GM23338 (cell line): ENCODE data around the gene CRACR2A. TPM values are rescaled to one million over a fixed set of nuclear protein-coding genes. Genes with fewer than 3 reads are reported as not detected.

Experiments
- ATAC-seq: fragments of 200-7000 bp; cut with Tn5 transposase; 3 replicates; pipeline ENCODE4 v1.9.1; 2020
- DNase-seq: peaks from one replicate; pipeline ENCODE4 v3.0.0-alpha.2; 2015; ENCODE audit warnings: low spot score
- H2AFZ ChIP-seq: fragments of 200-600 bp; sonication (generic); 2 replicates; pipeline ENCODE4 v1.8.0; 2016; ENCODE audit warnings: antibody characterized with exemption, mild to moderate bottlenecking, moderate library complexity
- H3F3A ChIP-seq: fragments of 200-600 bp; sonication (generic); replicated peaks from 2 replicates; pipeline ENCODE4 v1.8.0; 2017; ENCODE audit warnings: antibody characterized with exemption, mixed run types, low read depth
- H3K27ac ChIP-seq: fragments of 200-600 bp; sonication (generic); 2 replicates; pipeline ENCODE4 v1.6.1; 2016; ENCODE audit warnings: low read depth
- H3K27me3 ChIP-seq: fragments of 200-600 bp; sonication (generic); 2 replicates; pipeline ENCODE4 v1.8.0; 2016; ENCODE audit warnings: mild to moderate bottlenecking, mixed run types, moderate library complexity; ENCODE audit not compliant: insufficient read depth
- H3K36me3 ChIP-seq: fragments of 200-600 bp; sonication (generic); 2 replicates; pipeline ENCODE4 v1.8.0; 2016; ENCODE audit warnings: mild to moderate bottlenecking; ENCODE audit not compliant: insufficient read depth
- H3K4me1 ChIP-seq: fragments of 200-600 bp; sonication (generic); 2 replicates; pipeline ENCODE4 v1.8.0; 2016; ENCODE audit warnings: mild to moderate bottlenecking, moderate library complexity; ENCODE audit not compliant: insufficient read depth
- H3K4me2 ChIP-seq: fragments of 200-600 bp; sonication (generic); 2 replicates; pipeline ENCODE4 v1.7.1; 2017; ENCODE audit warnings: mixed run types
- H3K4me3 ChIP-seq: fragments of 200-600 bp; sonication (generic); 2 replicates; pipeline ENCODE4 v1.6.1; 2016; ENCODE audit warnings: mixed run types
- H3K79me2 ChIP-seq: fragments of 200-600 bp; sonication (generic); replicated peaks from 2 replicates; pipeline ENCODE4 v1.8.0; 2017; ENCODE audit warnings: mild to moderate bottlenecking; ENCODE audit not compliant: insufficient read depth
- H3K9me2 ChIP-seq: fragments of 200-600 bp; sonication (generic); 2 replicates; pipeline ENCODE4 v1.8.0; 2017; ENCODE audit not compliant: insufficient read depth
- H4K20me1 ChIP-seq: fragments of 200-600 bp; sonication (generic); replicated peaks from 2 replicates; pipeline ENCODE4 v1.8.0; 2017; ENCODE audit warnings: mild to moderate bottlenecking; ENCODE audit not compliant: insufficient read depth
- H3K27ac Mint-ChIP-seq: 2 replicates; pipeline ENCODE4 v1.8.0; 2020; ENCODE audit warnings: inconsistent platforms, mild to moderate bottlenecking, moderate library complexity, mixed read lengths
- H3K27me3 Mint-ChIP-seq: 3 replicates; pipeline ENCODE4 v1.8.0; 2022; ENCODE audit warnings: low read depth, mild to moderate bottlenecking, moderate library complexity, mixed read lengths, inconsistent platforms; ENCODE audit not compliant: insufficient read depth, poor library complexity
- H3K36me3 Mint-ChIP-seq: 3 replicates; pipeline ENCODE4 v1.8.0; 2021; ENCODE audit warnings: low read depth, mild to moderate bottlenecking, inconsistent platforms, moderate library complexity, mixed read lengths
- H3K4me1 Mint-ChIP-seq: 3 replicates; pipeline ENCODE4 v1.8.0; 2020; ENCODE audit warnings: mild to moderate bottlenecking, inconsistent platforms, mixed read lengths
- H3K4me3 Mint-ChIP-seq: 3 replicates; pipeline ENCODE4 v1.8.0; 2021; ENCODE audit warnings: moderate library complexity, mild to moderate bottlenecking, inconsistent platforms, mixed read lengths
- H3K9me3 Mint-ChIP-seq: 3 replicates; pipeline ENCODE4 v1.8.0; 2020; ENCODE audit warnings: moderate library complexity, mild to moderate bottlenecking, inconsistent platforms, mixed read lengths
- CREB1 ChIP-seq: fragments of 250-450 bp; sonication (Bioruptor Pico); IDR thresholded peaks from 2 replicates; pipeline ENCODE4 v1.5.0; 2020; ENCODE audit warnings: low read depth, mild to moderate bottlenecking, moderate library complexity
- CTCF ChIP-seq, 2 experiments: fragments of 200-600 bp in 1 of 2; sonication (generic) in 1 of 2; conservative IDR thresholded peaks; 2 replicates each; pipeline versions ENCODE4 v1.5.1 to v1.6.1; 2016 to 2017; ENCODE audit warnings: antibody characterized with exemption in 2 of 2, low read depth in 2 of 2, mild to moderate bottlenecking in 2 of 2, moderate library complexity in 1 of 2
- ETS1 ChIP-seq: IDR thresholded peaks from 2 replicates; pipeline ENCODE4 v1.6.1; 2016; ENCODE audit warnings: antibody characterized with exemption
- EZH2 ChIP-seq: fragments of 200-600 bp; sonication (generic); IDR thresholded peaks from one replicate; pipeline ENCODE4 v1.8.0; 2017; ENCODE audit warnings: antibody characterized with exemption, mild to moderate bottlenecking, low read depth; ENCODE audit not compliant: unreplicated experiment
- EZH2phosphoT487 ChIP-seq: fragments of 200-600 bp; sonication (generic); IDR thresholded peaks from one replicate; pipeline ENCODE4 v1.8.1; 2018; ENCODE audit warnings: antibody characterized with exemption; ENCODE audit not compliant: unreplicated experiment
- POLR2AphosphoS5 ChIP-seq: IDR thresholded peaks from 2 replicates; pipeline ENCODE4 v1.6.1; 2016; ENCODE audit warnings: antibody characterized with exemption, low read depth
- STAT1 ChIP-seq: IDR thresholded peaks from one replicate; pipeline ENCODE4 v1.6.1; 2016; ENCODE audit warnings: antibody characterized with exemption; ENCODE audit not compliant: unreplicated experiment
- ZNF114 ChIP-seq: fragments of 250-450 bp; sonication (Bioruptor Pico); IDR thresholded peaks from 2 replicates; pipeline ENCODE4 v1.5.0; 2020; ENCODE audit warnings: mild to moderate bottlenecking, moderate library complexity
- ZNF331 ChIP-seq: fragments of 250-450 bp; sonication (Bioruptor Pico); IDR thresholded peaks from 2 replicates; pipeline ENCODE4 v1.5.0; 2020; ENCODE audit warnings: low read depth, mild to moderate bottlenecking, moderate library complexity
- ZNF462 ChIP-seq: fragments of 250-450 bp; sonication (Bioruptor Pico); IDR thresholded peaks from 2 replicates; pipeline ENCODE4 v1.5.0; 2020; ENCODE audit warnings: mild to moderate bottlenecking, moderate library complexity
- polyA plus RNA-seq: library from polyadenylated mRNA; unstranded; fragments of >200 nt; fragmentation: Nextera tagmentation; extraction: Ambion mirVana; gene quantifications from 2 replicates; pipeline ENCODE4 v1.2.1, GENCODE V29; 2016
- total RNA-seq: library from RNA; depleted of rRNA; stranded (reverse); fragments of >200 nt; shearing (Covaris generic); gene quantifications from 2 replicates; pipeline ENCODE4 v1.2.3, GENCODE V29; 2014

Gene CRACR2A
- total and polyA plus RNA-seq, 2 experiments from 2014 or later: 1.5 to 3.0 TPM

- no peak for TF ChIP-seq ZNF331 (CRISPR knock-in tag)
- TF ChIP-seq ETS1: no peak
- TF ChIP-seq CTCF (conservative IDR thresholded peaks at IDR 0.05; ENCODE audit: low read depth in 2 of 2): no peak
- no peak for TF ChIP-seq ZNF114
- TF ChIP-seq STAT1: no peak
- TF ChIP-seq ZNF462 (CRISPR knock-in tag): no peak
- no peak for TF ChIP-seq EZH2phosphoT487
- no peak for TF ChIP-seq EZH2
- no peak for TF ChIP-seq CREB1 (CRISPR knock-in tag)
- TF ChIP-seq POLR2AphosphoS5: no peak
- peaks cover 72% of the 10 kb centered on the region for H3K4me1 Mint-ChIP-seq
- Histone ChIP-seq H3K4me1 (peaks cover 38% of the 10 kb centered on the region), H3K9me2 (no peaks in the 10 kb centered on the region), H3K27ac (no peak overlapping the region), H4K20me1 (no peaks in the 10 kb centered on the region; the same call in 1 of the 2 replicates), H3K4me2 (no peak overlapping the region), H3K36me3 (no peaks in the 10 kb centered on the region), H2AFZ (no peak overlapping the region), H3K4me3 (no peak overlapping the region), H3K27me3 (peaks cover 5% of the 10 kb centered on the region; the same call in 1 of the 2 replicates), H3F3A (0 out of 2 replicates have a peak, but pooled peaks cover 2% of the 10 kb centered on the region), H3K79me2 (no peaks in the 10 kb centered on the region)
- ATAC-seq (no peak), DNase-seq (no peak)
- H3K9me3 Mint-ChIP-seq: no peaks in the 10 kb centered on the region
- peaks cover 21% of the 10 kb centered on the region for H3K27me3 Mint-ChIP-seq
- H3K27ac Mint-ChIP-seq: no peak overlapping the region
- no peaks in the 10 kb centered on the region for H3K36me3 Mint-ChIP-seq
- no peak overlapping the region for H3K4me3 Mint-ChIP-seq
Observed at GRCh38 chr12:3600951-3601350, 152.0 kb downstream of the CRACR2A start.
